NCI-H146 (cell line): Measurements from ENCODE around the gene HSBP1L1.

Experiments
- DNase-seq: peaks from one replicate; lab custom pipeline; 2025; lab: John Stamatoyannopoulos, UW

HSBP1L1 gene

GRCh38 chr18:79930020-79930642 is 34.3 kb upstream of the HSBP1L1 start:
- DNase-seq = no peak

- no peak for DNase-seq
Measured at GRCh38 chr18:79931475-79931874, 33.0 kb upstream of the HSBP1L1 start.

- no peak for DNase-seq
Measured at GRCh38 chr18:79932907-79933306, 31.5 kb upstream of the HSBP1L1 start.

GRCh38 chr18:79933765-79934164 is 30.7 kb upstream of the HSBP1L1 start:
- DNase-seq = no peak

GRCh38 chr18:79934311-79935097 is 29.9 kb upstream of the HSBP1L1 start:
- no peak for DNase-seq

GRCh38 chr18:79935098-79935480 is 29.4 kb upstream of the HSBP1L1 start:
- DNase-seq = no peak

- DNase-seq = no peak
Measured at GRCh38 chr18:79935499-79935898, 28.9 kb upstream of the HSBP1L1 start.

GRCh38 chr18:79935925-79936324 is 28.5 kb upstream of the HSBP1L1 start:
- no peak for DNase-seq

- no peak for DNase-seq
Measured at GRCh38 chr18:79936641-79937040, 27.8 kb upstream of the HSBP1L1 start.

GRCh38 chr18:79937103-79937860 is 27.2 kb upstream of the HSBP1L1 start:
- no peak for DNase-seq

GRCh38 chr18:79938196-79938595 is 26.2 kb upstream of the HSBP1L1 start:
- DNase-seq = no peak

GRCh38 chr18:79939096-79939495 is 25.3 kb upstream of the HSBP1L1 start:
- no peak for DNase-seq

GRCh38 chr18:79940126-79940813 is 24.2 kb upstream of the HSBP1L1 start:
- DNase-seq = no peak

- DNase-seq = no peak
Measured at GRCh38 chr18:79940814-79941472, 23.5 kb upstream of the HSBP1L1 start.

GRCh38 chr18:79941473-79942119 is 22.8 kb upstream of the HSBP1L1 start:
- no peak for DNase-seq

- no peak for DNase-seq
Measured at GRCh38 chr18:79942211-79942610, 22.2 kb upstream of the HSBP1L1 start.

- DNase-seq = no peak
Measured at GRCh38 chr18:79942786-79943607, 21.4 kb upstream of the HSBP1L1 start.

- DNase-seq = no peak
Measured at GRCh38 chr18:79943608-79944125, 20.8 kb upstream of the HSBP1L1 start.

GRCh38 chr18:79944126-79944731 is 20.2 kb upstream of the HSBP1L1 start:
- peak; percentile 24 for DNase-seq

- DNase-seq = no peak
Measured at GRCh38 chr18:79944746-79945117, 19.7 kb upstream of the HSBP1L1 start.
